GM18907 (cell line): Measurements from ENCODE around the gene ANKDD1A.

Experiments used
- ATAC-seq: cut with Tn5 transposase; IDR thresholded peaks from one replicate; pipeline ENCODE4 v1.9.1; 2021; ENCODE audit warnings: mild to moderate bottlenecking, moderate library complexity; ENCODE audit not compliant: unreplicated experiment

ANKDD1A gene

GRCh38 chr15:64911311-64912186, at the start of gene ANKDD1A:
Gene ANKDD1A, plus strand, starts transcription at chr15:64911902. Its CDS starts 29 bp downstream, at chr15:64911931.
- ATAC-seq: peak; percentile 49

- no peak for ATAC-seq
These were observed 49.7 kb upstream of the ANKDD1A start for GRCh38 chr15:64861960-64862359.

GRCh38 chr15:64862408-64862807, 49.3 kb upstream of the ANKDD1A start:
- ATAC-seq: no peak

- no peak for ATAC-seq
These were observed 47.6 kb upstream of the ANKDD1A start for GRCh38 chr15:64864068-64864467.

- ATAC-seq: no peak
These were observed 46.3 kb upstream of the ANKDD1A start for GRCh38 chr15:64865126-64865997.

- ATAC-seq: no peak
These were observed 45.6 kb upstream of the ANKDD1A start for GRCh38 chr15:64865998-64866520.

GRCh38 chr15:64869501-64869900, 42.2 kb upstream of the ANKDD1A start:
- no peak for ATAC-seq

- ATAC-seq: no peak
These were observed 41.3 kb upstream of the ANKDD1A start for GRCh38 chr15:64870353-64870752.

- no peak for ATAC-seq
These were observed 36.0 kb upstream of the ANKDD1A start for GRCh38 chr15:64875641-64876223.

- no peak for ATAC-seq
These were observed 34.3 kb upstream of the ANKDD1A start for GRCh38 chr15:64877435-64877834.

- no peak for ATAC-seq
These were observed 33.0 kb upstream of the ANKDD1A start for GRCh38 chr15:64878705-64879104.

GRCh38 chr15:64883100-64883581, 28.6 kb upstream of the ANKDD1A start:
- peak; percentile 47 for ATAC-seq

GRCh38 chr15:64883997-64884511, 27.6 kb upstream of the ANKDD1A start:
- peak; percentile 66 for ATAC-seq

GRCh38 chr15:64884679-64885078, 27.0 kb upstream of the ANKDD1A start:
- no peak for ATAC-seq

GRCh38 chr15:64888336-64888735, 23.4 kb upstream of the ANKDD1A start:
- ATAC-seq: no peak

GRCh38 chr15:64891561-64891960, 20.1 kb upstream of the ANKDD1A start:
- ATAC-seq: no peak

- ATAC-seq: no peak
These were observed 18.8 kb upstream of the ANKDD1A start for GRCh38 chr15:64892847-64893403.

GRCh38 chr15:64893481-64894394, 18.0 kb upstream of the ANKDD1A start:
- peak; percentile 61 for ATAC-seq

GRCh38 chr15:64894395-64895056, 17.2 kb upstream of the ANKDD1A start:
- peak; percentile 37 for ATAC-seq
